Effector memory CD8-positive, alpha-beta T cell (primary cell): Measurements from ENCODE around the gene TRPC4AP.

Experiments
- ATAC-seq: fragments of 150-1000 bp; cut with Tn5 transposase; replicated peaks from 2 replicates; pipeline ENCODE4 v1.10.0; 2021; ENCODE audit warnings: mild to moderate bottlenecking, moderate library complexity
- DNase-seq, 3 experiments: peaks; one replicate each; pipeline ENCODE4 v3.0.0; 2021
- H3K27ac Mint-ChIP-seq, 2 donors: one replicate each; pipeline ENCODE4 v1.8.0; 2022; ENCODE audit warnings: mild to moderate bottlenecking in 2 of 2, mixed read lengths in 2 of 2, moderate library complexity in 2 of 2
- H3K27me3 Mint-ChIP-seq, 2 donors: one replicate each; pipeline ENCODE4 v1.8.0; 2022; ENCODE audit warnings: mixed read lengths in 2 of 2
- H3K36me3 Mint-ChIP-seq: one replicate; pipeline ENCODE4 v1.8.0; 2022; ENCODE audit warnings: mild to moderate bottlenecking, moderate library complexity, mixed read lengths; ENCODE audit not compliant: insufficient read depth
- H3K4me1 Mint-ChIP-seq, 2 donors: one replicate each; pipeline ENCODE4 v1.8.0; 2022; ENCODE audit warnings: low read depth in 2 of 2, mixed read lengths in 2 of 2
- H3K4me3 Mint-ChIP-seq, 2 donors: one replicate each; pipeline ENCODE4 v1.8.0; 2022; ENCODE audit warnings: mild to moderate bottlenecking in 2 of 2, mixed read lengths in 2 of 2, moderate library complexity in 2 of 2
- H3K9me3 Mint-ChIP-seq, 2 donors: one replicate each; pipeline ENCODE4 v1.8.0; 2022; ENCODE audit warnings: mixed read lengths in 2 of 2

Gene TRPC4AP

DNA sequence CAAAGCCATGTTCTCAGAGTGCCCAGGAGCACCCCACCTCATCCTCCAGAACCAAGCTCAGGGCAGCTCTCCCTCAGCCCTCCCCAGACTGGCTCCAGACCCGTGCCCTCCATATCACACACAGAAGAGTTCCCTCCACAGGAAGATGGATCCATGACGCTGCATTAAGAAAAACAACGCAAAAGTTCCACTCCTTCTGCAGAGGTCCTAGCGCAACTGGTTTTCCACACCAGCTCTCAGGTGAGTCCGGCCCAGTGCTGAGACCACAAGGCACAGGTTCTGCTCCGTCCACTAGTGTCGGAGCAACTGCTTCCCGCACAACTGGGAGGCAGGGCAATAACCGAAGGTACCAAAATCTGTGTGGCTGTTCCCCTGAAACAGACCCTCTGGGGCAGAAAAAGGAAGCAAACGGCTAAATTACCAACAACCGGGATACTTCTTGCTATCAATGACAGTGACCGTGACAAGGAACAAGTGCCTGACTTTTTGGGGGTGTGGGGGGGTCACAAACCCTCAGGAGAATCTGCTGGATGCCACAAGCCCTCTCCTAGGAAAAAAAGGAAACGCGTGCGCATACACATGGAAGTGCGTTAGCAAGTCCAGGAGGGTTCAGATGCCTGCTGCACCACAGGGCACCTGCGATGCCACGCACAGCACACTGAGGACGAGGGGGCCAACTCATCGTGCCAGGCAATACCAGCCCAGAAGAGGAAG is 87.7 kb downstream of the TRPC4AP start:
- H3K36me3 Mint-ChIP-seq = peaks cover 59% of the 10 kb centered on the region
- no peaks in the 10 kb centered on the region for H3K4me1 Mint-ChIP-seq
- H3K4me3 Mint-ChIP-seq = no peak overlapping the region
- no peaks in the 10 kb centered on the region for H3K27me3 Mint-ChIP-seq
- ATAC-seq = no peak
- DNase-seq = no peak
- H3K9me3 Mint-ChIP-seq = no peaks in the 10 kb centered on the region
- H3K27ac Mint-ChIP-seq = peak overlapping the region in 1 of 2 donors; percentile 84

DNA sequence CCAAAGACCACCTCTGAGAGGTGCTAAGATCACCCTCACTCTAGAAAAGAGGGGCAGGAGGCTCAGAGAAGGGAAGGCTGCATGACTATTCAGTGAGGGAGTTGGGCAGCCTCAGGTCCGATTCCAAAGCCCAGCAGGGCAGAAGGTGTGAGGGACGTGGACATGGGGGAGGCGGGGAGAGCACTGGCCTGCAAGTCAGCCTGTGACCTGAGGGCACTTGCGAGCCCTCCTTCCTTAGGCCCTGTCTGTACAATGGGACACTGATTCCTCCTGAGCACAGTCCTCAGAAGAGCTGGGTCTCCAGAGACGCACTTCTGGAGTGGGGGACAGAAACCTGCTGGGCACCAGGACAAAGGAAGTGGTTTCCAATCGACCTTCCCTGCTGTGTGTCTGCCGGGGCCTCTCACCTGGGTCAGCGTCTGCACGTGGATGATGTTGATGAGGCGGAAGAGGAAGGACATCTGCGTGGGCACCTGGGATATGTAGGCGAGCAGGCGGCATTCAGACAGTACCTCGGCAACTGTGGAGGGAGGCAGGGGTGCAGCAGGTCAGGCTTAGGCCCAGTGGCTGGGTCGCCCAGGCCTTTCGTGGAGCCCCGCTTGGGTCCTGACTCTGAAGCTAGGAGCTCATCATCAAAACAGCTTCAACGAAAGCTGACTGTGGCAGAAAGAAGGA is 88.4 kb downstream of the TRPC4AP start:
- DNase-seq = no peak
- Mint-ChIP-seq H3K9me3 (no peaks in the 10 kb centered on the region), H3K36me3 (peaks cover 57% of the 10 kb centered on the region), H3K4me3 (no peak overlapping the region), H3K4me1 (no peaks in the 10 kb centered on the region), H3K27me3 (no peaks in the 10 kb centered on the region), H3K27ac (peak overlapping the region in 1 of 2 donors; percentile 84)
- ATAC-seq = no peak

DNA sequence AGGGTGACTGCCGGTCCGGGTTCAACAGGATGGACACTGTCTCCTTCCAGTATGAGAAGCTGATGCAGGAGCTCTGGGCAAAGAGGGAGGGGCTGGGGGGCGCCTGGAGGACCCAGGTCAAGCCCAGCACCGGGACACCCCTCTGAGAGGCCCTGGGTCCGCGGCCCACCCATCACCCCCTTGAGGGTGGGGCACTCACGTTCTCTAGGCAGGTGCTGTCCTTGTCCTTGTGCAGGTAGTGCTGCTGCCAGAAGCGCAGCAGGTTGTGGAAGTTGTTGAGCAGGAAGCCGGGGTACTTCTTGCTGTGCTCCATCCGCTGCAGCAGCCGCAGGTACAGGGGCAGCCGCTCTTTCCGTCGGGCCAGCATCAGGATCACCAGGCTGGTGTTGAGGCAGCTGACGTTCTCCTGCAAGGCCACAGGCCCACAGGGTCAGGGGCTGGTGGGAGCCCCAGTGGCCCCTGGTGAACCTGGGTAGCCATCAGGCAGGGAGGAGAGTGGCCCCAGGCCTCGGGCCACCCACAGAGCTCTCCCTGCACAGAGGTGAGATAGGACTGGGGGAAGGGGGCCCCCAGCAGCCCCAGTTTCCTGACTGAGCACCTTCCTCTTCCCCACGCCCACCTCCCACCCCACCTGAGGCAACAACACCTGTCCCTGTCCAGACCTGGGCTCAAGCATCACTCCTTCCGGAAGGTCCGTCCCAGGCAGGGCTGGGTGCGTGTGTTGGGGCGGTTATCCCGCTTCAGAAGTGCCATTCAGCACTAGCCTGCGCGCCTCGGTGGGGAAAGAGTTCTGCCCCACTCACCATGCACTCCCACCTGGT is 89.2 kb downstream of the TRPC4AP start:
- Mint-ChIP-seq H3K4me3 (no peak overlapping the region), H3K36me3 (peaks cover 56% of the 10 kb centered on the region)

DNA sequence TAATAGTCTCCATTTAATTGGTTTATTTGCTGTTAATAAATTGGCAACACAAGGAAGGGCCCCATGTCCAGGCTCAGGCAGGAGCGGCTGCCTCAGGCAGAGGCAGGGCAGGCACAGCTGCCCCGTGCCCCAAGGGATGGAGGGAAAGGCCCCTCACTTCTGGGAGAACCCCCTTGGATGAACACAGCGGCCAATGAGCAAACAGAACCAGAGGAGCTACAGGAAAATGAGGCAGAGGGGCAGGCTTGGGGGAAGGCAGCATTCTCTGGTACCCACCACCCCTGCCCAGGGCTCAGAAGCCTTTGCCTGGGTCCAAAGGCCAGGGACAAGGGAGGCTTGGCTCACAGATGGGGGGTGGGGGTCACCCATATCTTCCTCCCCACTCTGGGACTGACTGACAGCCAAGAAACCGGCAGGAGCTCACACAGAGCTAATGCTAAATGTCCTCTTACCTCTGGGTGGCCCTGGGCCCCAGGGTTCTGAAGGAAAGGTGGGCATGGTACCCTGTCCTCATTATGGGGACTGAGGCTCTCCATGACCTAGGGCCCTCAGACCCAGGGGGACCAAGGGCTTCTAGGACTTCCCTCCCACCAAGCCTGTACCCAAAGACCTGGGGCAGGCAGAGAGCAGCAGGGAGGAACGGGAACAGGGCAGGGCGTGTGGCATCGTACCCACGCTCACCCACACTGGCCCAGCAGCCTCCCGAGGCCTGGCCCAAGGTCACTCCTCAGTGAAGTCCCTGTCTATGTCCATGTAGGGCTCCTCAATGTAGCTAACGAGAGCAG is 90.0 kb downstream of the TRPC4AP start:
- no peaks in the 10 kb centered on the region for H3K27me3 Mint-ChIP-seq
- no peak overlapping the region for H3K4me3 Mint-ChIP-seq
- no peaks in the 10 kb centered on the region for H3K9me3 Mint-ChIP-seq
- ATAC-seq (no peak), DNase-seq (no peak)
- peak overlapping the region in 1 of 2 donors; percentile 22 for H3K27ac Mint-ChIP-seq
- peaks cover 53% of the 10 kb centered on the region for H3K36me3 Mint-ChIP-seq
- H3K4me1 Mint-ChIP-seq = peaks cover 0 to 11% of the 10 kb centered on the region in 2 donors

More for the DNA sequence above, 89.2 kb downstream of the TRPC4AP start:
- Mint-ChIP-seq H3K27ac (peak overlapping the region in 1 of 2 donors; percentile 84), H3K27me3 (no peaks in the 10 kb centered on the region), H3K4me1 (peaks cover 0 to 3% of the 10 kb centered on the region in 2 donors), H3K9me3 (no peaks in the 10 kb centered on the region)
- ATAC-seq (no peak), DNase-seq (no peak)

DNA sequence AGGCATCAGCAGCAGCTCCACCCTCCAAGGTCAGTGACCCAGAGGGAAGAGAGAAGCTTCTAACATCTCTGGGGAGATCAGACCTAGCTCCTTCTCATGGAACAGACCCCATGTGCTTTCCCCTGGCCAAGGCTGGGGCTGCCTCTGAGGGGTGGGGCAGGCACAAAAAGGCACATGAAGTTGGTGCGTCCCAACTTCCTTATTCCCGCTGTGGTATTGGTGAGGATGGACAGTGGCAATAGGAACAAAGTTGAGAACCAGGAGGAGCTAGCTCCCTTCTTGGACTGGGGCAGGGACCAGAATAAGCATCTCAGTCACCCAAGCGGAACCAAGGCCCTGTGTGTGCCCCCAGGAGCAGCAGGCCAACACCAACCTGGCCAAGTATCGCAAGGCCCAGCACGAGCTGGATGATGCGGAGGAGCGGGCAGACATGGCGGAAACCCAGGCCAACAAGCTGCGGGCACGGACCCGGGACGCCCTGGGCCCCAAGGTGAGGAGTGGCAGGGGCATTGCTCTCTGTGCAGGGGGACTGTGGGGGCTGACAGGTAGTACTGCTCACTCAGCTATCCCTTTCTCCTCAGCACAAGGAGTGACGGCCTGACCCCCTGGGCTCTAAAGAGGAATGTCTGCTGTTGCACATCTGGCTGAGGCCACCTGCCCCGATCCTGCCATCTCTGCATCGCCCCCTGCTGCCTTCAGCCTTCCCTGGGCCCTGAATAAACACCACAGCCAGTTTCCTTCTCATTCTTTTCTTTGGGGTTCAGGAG is 90.8 kb downstream of the TRPC4AP start:
- H3K36me3 Mint-ChIP-seq = peaks cover 48% of the 10 kb centered on the region
- no peak overlapping the region for H3K4me3 Mint-ChIP-seq
- peaks cover 0 to 15% of the 10 kb centered on the region in 2 donors for H3K4me1 Mint-ChIP-seq
- ATAC-seq = no peak
- H3K27me3 Mint-ChIP-seq = no peaks in the 10 kb centered on the region
- no peak for DNase-seq
- peak overlapping the region in 1 of 2 donors; percentile 22 for H3K27ac Mint-ChIP-seq
- H3K9me3 Mint-ChIP-seq = no peaks in the 10 kb centered on the region

DNA sequence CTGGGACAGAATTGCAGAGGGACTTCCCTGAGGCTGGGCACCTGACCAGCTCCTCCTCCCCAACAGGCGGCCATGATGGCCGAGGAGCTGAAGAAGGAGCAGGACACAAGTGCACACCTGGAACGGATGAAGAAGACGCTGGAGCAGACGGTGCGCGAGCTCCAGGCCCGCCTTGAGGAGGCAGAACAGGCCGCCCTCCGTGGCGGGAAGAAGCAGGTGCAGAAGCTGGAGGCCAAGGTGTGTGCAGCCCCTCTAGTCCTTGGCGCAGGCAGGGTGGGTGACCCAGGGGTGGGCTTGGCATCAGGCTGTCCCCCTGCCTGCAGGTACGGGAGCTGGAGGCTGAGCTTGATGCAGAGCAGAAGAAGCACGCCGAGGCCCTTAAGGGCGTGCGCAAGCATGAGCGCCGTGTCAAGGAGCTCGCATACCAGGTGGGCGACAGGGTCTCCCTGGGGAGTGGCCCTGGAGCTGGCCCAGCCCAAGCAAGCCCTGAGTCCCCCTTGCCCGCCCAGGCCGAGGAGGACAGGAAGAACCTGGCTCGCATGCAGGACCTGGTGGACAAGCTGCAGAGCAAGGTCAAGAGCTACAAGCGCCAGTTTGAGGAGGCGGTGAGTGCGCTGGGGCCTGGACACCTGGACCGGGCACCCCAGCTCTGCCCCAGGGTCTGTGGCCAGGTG is 91.5 kb downstream of the TRPC4AP start:
- Mint-ChIP-seq H3K9me3 (no peaks in the 10 kb centered on the region), H3K36me3 (peaks cover 45% of the 10 kb centered on the region), H3K27me3 (no peaks in the 10 kb centered on the region), H3K4me1 (peaks cover 0 to 15% of the 10 kb centered on the region in 2 donors), H3K27ac (peak overlapping the region in 1 of 2 donors; percentile 49), H3K4me3 (no peak overlapping the region)
- DNase-seq (no peak), ATAC-seq (no peak)

DNA sequence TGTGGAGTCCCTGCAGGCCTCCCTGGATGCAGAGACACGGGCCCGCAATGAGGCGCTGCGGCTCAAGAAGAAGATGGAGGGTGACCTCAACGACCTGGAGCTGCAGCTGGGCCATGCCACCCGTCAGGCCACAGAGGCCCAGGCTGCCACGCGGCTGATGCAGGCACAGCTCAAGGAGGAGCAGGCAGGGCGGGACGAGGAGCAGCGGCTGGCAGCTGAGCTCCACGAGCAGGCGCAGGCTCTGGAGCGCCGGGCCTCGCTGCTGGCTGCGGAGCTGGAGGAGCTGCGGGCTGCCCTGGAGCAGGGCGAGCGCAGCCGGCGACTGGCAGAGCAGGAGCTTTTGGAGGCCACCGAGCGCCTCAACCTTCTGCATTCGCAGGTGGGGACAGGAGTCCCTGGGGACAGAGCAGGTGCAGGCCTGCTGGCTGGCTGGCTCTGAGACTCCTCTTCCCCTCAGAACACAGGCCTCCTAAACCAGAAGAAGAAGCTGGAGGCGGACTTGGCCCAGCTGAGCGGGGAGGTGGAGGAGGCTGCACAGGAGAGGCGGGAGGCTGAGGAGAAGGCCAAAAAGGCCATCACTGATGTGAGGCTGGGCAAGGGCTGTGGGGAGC is 92.2 kb downstream of the TRPC4AP start:
- peaks cover 0 to 15% of the 10 kb centered on the region in 2 donors for H3K4me1 Mint-ChIP-seq
- no peak for ATAC-seq
- peak overlapping the region in 1 of 2 donors; percentile 49 for H3K27ac Mint-ChIP-seq
- no peaks in the 10 kb centered on the region for H3K9me3 Mint-ChIP-seq
- H3K27me3 Mint-ChIP-seq = no peaks in the 10 kb centered on the region
- H3K36me3 Mint-ChIP-seq = peaks cover 38% of the 10 kb centered on the region
- DNase-seq = no peak
- no peak overlapping the region for H3K4me3 Mint-ChIP-seq

DNA sequence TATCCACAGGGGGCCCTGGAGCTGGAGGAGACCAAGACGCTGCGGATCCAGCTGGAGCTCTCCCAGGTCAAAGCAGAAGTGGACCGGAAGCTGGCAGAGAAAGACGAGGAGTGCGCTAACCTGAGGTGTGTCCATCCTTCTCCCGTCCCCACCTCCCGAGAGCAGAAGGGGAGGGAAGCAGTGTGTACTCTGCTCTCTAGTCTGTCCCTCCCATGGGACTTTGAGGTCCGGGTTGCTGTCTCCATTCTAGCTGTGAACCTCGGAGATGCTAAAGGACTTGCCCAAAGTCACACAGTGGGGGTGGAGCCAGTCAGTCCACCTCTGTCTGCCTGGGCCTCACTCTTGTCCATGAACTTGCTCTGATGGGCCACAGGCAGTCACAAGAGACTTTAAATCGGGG is 92.8 kb downstream of the TRPC4AP start:
- Mint-ChIP-seq H3K4me1 (peaks cover 0 to 15% of the 10 kb centered on the region in 2 donors), H3K9me3 (no peaks in the 10 kb centered on the region), H3K27ac (peak overlapping the region in 1 of 2 donors; percentile 49), H3K36me3 (peaks cover 34% of the 10 kb centered on the region), H3K27me3 (no peaks in the 10 kb centered on the region), H3K4me3 (no peak overlapping the region)
- no peak for ATAC-seq
- DNase-seq = no peak

DNA sequence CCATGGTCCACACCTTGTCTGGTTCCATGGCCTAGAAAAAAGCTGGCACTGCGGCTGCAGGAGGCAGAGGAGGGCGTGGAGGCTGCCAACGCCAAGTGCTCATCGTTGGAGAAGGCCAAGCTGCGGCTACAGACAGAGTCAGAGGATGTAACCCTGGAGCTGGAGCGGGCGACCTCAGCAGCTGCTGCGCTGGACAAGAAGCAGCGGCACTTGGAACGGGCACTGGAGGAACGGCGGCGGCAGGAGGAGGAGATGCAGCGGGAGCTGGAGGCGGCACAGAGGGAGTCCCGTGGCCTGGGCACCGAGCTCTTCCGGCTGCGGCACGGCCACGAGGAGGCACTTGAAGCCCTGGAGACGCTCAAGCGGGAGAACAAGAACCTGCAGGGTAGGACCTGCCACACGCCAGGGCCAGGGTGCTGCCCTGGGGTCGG is 93.6 kb downstream of the TRPC4AP start:
- peaks cover 31% of the 10 kb centered on the region for H3K36me3 Mint-ChIP-seq
- ATAC-seq (no peak), DNase-seq (no peak)
- no peaks in the 10 kb centered on the region for H3K27me3 Mint-ChIP-seq
- H3K4me3 Mint-ChIP-seq = no peak overlapping the region
- H3K4me1 Mint-ChIP-seq = peaks cover 0 to 15% of the 10 kb centered on the region in 2 donors
- H3K27ac Mint-ChIP-seq = peak overlapping the region; percentile 32 to 35
- no peaks in the 10 kb centered on the region for H3K9me3 Mint-ChIP-seq

DNA sequence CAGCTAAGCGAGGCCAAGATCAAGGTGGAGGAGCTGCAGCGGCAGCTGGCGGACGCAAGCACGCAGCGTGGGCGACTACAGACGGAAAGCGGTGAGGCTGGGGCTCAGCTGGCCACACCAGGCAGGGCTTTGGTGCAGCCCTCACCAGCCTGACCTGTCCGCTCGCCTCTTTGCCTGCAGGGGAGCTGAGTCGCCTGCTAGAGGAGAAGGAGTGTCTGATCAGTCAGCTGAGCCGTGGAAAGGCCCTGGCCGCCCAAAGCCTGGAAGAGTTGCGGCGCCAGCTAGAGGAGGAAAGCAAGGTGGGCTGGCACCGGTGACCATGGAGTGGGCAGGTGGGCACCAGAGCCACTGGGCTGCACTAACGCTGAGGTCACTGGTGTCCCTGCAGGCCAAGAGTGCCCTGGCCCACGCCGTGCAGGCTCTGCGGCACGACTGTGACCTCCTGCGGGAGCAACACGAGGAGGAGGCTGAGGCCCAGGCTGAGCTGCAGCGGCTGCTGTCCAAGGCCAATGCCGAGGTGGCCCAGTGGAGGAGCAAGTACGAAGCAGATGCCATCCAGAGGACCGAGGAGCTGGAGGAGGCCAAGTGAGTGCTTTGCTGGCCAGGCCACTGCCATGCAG is 94.2 kb downstream of the TRPC4AP start:
- H3K4me1 Mint-ChIP-seq = peaks cover 0 to 15% of the 10 kb centered on the region in 2 donors
- no peaks in the 10 kb centered on the region for H3K27me3 Mint-ChIP-seq
- no peak for ATAC-seq
- DNase-seq = no peak
- peak overlapping the region in 1 of 2 donors; percentile 32 for H3K27ac Mint-ChIP-seq
- peaks cover 31% of the 10 kb centered on the region for H3K36me3 Mint-ChIP-seq
- H3K9me3 Mint-ChIP-seq = no peaks in the 10 kb centered on the region
- H3K4me3 Mint-ChIP-seq = peak overlapping the region in 1 of 2 donors; percentile 15

DNA sequence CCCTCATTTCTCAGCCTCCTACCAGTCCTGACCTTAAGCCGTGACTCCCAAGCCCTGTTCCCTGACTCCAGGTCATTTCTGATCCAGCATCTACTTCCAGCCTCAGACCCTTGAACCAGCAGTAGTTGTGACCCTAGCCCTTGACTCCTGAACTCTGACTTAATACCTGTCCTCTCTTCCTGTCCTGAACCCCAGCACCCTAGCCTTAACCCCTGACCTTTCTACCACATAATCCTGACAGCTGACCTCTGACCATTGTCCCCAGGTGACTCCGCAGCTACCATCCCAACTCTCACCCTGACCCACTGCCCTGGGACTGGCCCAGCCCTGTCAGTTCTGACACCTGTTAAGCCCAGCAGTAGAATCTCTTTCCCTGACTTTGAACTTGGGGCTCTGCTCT is 94.8 kb downstream of the TRPC4AP start:
- Mint-ChIP-seq H3K9me3 (no peaks in the 10 kb centered on the region), H3K4me3 (peak overlapping the region in 1 of 2 donors; percentile 15), H3K27me3 (no peaks in the 10 kb centered on the region), H3K27ac (peak overlapping the region in 1 of 2 donors; percentile 82), H3K36me3 (peaks cover 31% of the 10 kb centered on the region), H3K4me1 (peaks cover 0 to 15% of the 10 kb centered on the region in 2 donors)
- DNase-seq (no peak), ATAC-seq (no peak)
